ENCODE data around the gene NMT1.

Gene NMT1

DNA sequence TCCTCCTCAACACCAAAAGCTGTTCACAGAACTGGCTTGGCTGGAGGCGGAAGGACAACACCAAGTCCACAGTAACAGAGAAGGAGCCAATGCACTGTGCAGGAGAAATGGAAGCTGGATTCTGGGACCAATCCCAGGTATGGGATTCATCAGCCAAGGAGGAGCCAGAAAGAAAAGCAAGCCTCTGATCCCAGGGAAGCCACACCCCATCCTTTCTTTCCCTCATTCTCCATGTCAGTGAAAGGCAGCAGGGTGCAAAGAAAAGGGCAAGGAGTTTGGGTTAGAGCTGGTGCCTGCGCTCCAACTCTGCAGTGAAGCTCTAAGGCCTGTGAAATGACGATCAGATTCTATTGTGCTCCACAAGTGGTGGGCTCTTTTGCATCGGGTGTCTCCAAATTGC lies 20.7 kb upstream of the NMT1 start:
- 0 out of 2 replicates have a peak overlapping the region, but pooled peaks have one; percentile 1 for H3K27ac ChIP-seq (ENCODE audit: extremely low read depth, low read depth, low read length)
- peaks cover 9% of the 10 kb centered on the region; the same call in 1 of the 2 replicates for H3K4me1 ChIP-seq (ENCODE audit: control insufficient read depth, insufficient read depth, low read length)
- POLR2A ChIA-PET = interaction anchor here (0.6 to 1.2 kb wide), 2 partner anchors 9 to 23 kb away, joined by 4 to 7 read pairs; no protein-coding TSS in a partner anchor
- no peak overlapping the region for H3K4me3 ChIP-seq (ENCODE audit: low read depth, low read length)
- H3K36me3 ChIP-seq (ENCODE audit: control insufficient read depth in 2 of 2, insufficient read depth in 1 of 2, low read length in 2 of 2) = peaks cover under 1 to 21% of the 10 kb centered on the region in 2 experiments; a peak in 2 of 3 replicates
- TF ChIP-seq PRDM1 (tag by site-specific recombination; IDR thresholded peaks at IDR 0.05) (peak; percentile 76), ZNF146 (tag by site-specific recombination; IDR thresholded peaks at IDR 0.05) (no peak)
- CTCF ChIA-PET = interaction anchor here (0.8 to 1.2 kb wide), 2 partner anchors 21 to 59 kb away, joined by 4 read pairs; no protein-coding TSS in a partner anchor
- H3K9me3 ChIP-seq (ENCODE audit: control insufficient read depth, insufficient read depth, low read depth, low read length) = no peaks in the 10 kb centered on the region

DNA sequence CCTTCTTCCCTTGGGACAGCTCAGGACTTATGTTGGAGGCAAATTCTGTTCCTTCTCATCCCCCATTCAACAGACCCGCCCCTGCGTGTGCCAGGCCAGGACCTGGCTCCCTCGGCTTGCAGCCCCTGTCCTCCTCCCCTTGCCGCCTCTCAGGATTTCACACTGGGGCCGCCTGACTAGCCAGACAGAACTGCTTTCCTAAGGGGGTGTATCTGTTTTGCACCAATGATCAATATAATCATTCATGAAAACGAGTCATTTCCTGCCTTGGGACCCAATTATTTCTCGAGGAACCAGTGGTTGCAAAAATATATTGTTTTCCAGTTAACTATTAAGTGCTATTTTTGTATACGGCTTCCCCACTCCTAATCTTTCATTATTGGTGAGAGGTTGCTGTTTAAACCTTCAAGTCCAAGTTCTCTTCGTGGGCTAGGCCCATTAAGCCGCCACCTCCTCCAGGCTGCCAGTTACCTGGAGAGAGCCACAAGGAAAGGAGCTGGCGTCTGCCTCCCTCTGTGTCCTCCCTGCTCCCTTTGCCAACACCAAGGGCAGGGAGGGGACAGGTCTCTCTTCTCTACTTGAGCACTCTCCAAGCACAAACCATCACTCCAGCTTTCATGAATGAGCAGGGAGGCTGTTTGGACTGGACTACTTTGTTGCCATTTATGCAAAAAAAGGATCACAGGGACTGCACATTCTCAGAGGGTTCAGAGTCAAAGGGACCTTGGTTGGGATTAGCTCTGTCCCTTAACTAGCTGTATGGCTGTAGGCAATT lies 18.6 kb upstream of the NMT1 start:
- Histone ChIP-seq H3K4me1 (ENCODE audit: control insufficient read depth, insufficient read depth, low read length) (peaks cover 14% of the 10 kb centered on the region; the same call in 1 of the 2 replicates), H3K4me3 (ENCODE audit: low read depth, low read length) (no peak overlapping the region), H3K27ac (ENCODE audit: extremely low read depth, low read depth, low read length) (no peak overlapping the region), H3K36me3 (ENCODE audit: control insufficient read depth in 2 of 2, insufficient read depth in 1 of 2, low read length in 2 of 2) (peaks cover 0 to 13% of the 10 kb centered on the region in 2 experiments; a peak in 1 of 3 replicates), H3K9me3 (ENCODE audit: control insufficient read depth, insufficient read depth, low read depth, low read length) (no peaks in the 10 kb centered on the region)
- ChIA-PET CTCF (interaction anchor here (0.6 kb wide), 2 partner anchors 139 to 280 kb away, joined by 3 to 6 read pairs; a partner anchor contains a TSS), POLR2A (interaction anchor here (3.1 kb wide), 1 partner anchor 19 kb away, joined by 11 read pairs; the partner anchor contains the start of gene NMT1)
- no peak for TF ChIP-seq KLF16 (tag by site-specific recombination; IDR thresholded peaks at IDR 0.05)
- TF ChIP-seq, protein P1, sequence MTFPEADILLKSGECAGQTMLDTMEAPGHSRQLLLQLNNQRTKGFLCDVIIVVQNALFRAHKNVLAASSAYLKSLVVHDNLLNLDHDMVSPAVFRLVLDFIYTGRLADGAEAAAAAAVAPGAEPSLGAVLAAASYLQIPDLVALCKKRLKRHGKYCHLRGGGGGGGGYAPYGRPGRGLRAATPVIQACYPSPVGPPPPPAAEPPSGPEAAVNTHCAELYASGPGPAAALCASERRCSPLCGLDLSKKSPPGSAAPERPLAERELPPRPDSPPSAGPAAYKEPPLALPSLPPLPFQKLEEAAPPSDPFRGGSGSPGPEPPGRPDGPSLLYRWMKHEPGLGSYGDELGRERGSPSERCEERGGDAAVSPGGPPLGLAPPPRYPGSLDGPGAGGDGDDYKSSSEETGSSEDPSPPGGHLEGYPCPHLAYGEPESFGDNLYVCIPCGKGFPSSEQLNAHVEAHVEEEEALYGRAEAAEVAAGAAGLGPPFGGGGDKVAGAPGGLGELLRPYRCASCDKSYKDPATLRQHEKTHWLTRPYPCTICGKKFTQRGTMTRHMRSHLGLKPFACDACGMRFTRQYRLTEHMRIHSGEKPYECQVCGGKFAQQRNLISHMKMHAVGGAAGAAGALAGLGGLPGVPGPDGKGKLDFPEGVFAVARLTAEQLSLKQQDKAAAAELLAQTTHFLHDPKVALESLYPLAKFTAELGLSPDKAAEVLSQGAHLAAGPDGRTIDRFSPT (tag by site-specific recombination; IDR thresholded peaks at IDR 0.05) = no peak
- no peak for TF ChIP-seq ZFP37 (tag by site-specific recombination; IDR thresholded peaks at IDR 0.05)
- TF ChIP-seq, protein P2, sequence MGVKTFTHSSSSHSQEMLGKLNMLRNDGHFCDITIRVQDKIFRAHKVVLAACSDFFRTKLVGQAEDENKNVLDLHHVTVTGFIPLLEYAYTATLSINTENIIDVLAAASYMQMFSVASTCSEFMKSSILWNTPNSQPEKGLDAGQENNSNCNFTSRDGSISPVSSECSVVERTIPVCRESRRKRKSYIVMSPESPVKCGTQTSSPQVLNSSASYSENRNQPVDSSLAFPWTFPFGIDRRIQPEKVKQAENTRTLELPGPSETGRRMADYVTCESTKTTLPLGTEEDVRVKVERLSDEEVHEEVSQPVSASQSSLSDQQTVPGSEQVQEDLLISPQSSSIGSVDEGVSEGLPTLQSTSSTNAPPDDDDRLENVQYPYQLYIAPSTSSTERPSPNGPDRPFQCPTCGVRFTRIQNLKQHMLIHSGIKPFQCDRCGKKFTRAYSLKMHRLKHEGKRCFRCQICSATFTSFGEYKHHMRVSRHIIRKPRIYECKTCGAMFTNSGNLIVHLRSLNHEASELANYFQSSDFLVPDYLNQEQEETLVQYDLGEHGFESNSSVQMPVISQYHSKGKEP (tag by site-specific recombination; IDR thresholded peaks at IDR 0.05) = no peak
- TF ChIP-seq ZNF169 (tag by site-specific recombination; IDR thresholded peaks at IDR 0.05) = no peak
- no peak for TF ChIP-seq ZNF23 (tag by site-specific recombination; IDR thresholded peaks at IDR 0.05; ENCODE audit: borderline replicate concordance)
- TF ChIP-seq, protein P3, sequence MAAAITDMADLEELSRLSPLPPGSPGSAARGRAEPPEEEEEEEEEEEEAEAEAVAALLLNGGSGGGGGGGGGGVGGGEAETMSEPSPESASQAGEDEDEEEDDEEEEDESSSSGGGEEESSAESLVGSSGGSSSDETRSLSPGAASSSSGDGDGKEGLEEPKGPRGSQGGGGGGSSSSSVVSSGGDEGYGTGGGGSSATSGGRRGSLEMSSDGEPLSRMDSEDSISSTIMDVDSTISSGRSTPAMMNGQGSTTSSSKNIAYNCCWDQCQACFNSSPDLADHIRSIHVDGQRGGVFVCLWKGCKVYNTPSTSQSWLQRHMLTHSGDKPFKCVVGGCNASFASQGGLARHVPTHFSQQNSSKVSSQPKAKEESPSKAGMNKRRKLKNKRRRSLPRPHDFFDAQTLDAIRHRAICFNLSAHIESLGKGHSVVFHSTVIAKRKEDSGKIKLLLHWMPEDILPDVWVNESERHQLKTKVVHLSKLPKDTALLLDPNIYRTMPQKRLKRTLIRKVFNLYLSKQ (tag by site-specific recombination; IDR thresholded peaks at IDR 0.05; ENCODE audit: borderline replicate concordance) = no peak
- no peak for TF ChIP-seq ZBTB20 (tag by site-specific recombination; IDR thresholded peaks at IDR 0.05)
- TF ChIP-seq, protein P4, sequence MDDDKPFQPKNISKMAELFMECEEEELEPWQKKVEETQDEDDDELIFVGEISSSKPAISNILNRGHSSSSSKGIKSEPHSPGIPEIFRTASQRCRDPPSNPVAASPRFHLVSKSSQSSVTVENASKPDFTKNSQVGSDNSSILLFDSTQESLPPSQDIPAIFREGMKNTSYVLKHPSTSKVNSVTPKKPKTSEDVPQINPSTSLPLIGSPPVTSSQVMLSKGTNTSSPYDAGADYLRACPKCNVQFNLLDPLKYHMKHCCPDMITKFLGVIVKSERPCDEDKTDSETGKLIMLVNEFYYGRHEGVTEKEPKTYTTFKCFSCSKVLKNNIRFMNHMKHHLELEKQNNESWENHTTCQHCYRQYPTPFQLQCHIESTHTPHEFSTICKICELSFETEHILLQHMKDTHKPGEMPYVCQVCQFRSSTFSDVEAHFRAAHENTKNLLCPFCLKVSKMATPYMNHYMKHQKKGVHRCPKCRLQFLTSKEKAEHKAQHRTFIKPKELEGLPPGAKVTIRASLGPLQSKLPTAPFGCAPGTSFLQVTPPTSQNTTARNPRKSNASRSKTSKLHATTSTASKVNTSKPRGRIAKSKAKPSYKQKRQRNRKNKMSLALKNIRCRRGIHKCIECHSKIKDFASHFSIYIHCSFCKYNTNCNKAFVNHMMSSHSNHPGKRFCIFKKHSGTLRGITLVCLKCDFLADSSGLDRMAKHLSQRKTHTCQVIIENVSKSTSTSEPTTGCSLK (tag by site-specific recombination; IDR thresholded peaks at IDR 0.05) = no peak
- TF ChIP-seq, protein P5, sequence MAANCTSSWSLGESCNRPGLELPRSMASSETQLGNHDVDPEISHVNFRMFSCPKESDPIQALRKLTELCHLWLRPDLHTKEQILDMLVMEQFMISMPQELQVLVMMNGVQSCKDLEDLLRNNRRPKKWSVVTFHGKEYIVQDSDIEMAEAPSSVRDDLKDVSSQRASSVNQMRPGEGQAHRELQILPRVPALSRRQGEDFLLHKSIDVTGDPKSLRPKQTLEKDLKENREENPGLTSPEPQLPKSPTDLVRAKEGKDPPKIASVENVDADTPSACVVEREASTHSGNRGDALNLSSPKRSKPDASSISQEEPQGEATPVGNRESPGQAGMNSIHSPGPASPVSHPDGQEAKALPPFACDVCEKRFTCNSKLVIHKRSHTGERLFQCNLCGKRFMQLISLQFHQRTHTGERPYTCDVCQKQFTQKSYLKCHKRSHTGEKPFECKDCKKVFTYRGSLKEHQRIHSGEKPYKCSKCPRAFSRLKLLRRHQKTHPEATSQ (tag by site-specific recombination; IDR thresholded peaks at IDR 0.05) = no peak
- no peak for TF ChIP-seq ZNF404 (tag by site-specific recombination; IDR thresholded peaks at IDR 0.05)
- TF ChIP-seq, protein P6, sequence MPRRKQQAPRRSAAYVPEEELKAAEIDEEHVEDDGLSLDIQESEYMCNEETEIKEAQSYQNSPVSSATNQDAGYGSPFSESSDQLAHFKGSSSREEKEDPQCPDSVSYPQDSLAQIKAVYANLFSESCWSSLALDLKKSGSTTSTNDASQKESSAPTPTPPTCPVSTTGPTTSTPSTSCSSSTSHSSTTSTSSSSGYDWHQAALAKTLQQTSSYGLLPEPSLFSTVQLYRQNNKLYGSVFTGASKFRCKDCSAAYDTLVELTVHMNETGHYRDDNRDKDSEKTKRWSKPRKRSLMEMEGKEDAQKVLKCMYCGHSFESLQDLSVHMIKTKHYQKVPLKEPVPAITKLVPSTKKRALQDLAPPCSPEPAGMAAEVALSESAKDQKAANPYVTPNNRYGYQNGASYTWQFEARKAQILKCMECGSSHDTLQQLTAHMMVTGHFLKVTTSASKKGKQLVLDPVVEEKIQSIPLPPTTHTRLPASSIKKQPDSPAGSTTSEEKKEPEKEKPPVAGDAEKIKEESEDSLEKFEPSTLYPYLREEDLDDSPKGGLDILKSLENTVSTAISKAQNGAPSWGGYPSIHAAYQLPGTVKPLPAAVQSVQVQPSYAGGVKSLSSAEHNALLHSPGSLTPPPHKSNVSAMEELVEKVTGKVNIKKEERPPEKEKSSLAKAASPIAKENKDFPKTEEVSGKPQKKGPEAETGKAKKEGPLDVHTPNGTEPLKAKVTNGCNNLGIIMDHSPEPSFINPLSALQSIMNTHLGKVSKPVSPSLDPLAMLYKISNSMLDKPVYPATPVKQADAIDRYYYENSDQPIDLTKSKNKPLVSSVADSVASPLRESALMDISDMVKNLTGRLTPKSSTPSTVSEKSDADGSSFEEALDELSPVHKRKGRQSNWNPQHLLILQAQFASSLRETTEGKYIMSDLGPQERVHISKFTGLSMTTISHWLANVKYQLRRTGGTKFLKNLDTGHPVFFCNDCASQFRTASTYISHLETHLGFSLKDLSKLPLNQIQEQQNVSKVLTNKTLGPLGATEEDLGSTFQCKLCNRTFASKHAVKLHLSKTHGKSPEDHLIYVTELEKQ (tag by site-specific recombination; IDR thresholded peaks at IDR 0.05; ENCODE audit: borderline replicate concordance) = no peak
- TF ChIP-seq, protein P7, sequence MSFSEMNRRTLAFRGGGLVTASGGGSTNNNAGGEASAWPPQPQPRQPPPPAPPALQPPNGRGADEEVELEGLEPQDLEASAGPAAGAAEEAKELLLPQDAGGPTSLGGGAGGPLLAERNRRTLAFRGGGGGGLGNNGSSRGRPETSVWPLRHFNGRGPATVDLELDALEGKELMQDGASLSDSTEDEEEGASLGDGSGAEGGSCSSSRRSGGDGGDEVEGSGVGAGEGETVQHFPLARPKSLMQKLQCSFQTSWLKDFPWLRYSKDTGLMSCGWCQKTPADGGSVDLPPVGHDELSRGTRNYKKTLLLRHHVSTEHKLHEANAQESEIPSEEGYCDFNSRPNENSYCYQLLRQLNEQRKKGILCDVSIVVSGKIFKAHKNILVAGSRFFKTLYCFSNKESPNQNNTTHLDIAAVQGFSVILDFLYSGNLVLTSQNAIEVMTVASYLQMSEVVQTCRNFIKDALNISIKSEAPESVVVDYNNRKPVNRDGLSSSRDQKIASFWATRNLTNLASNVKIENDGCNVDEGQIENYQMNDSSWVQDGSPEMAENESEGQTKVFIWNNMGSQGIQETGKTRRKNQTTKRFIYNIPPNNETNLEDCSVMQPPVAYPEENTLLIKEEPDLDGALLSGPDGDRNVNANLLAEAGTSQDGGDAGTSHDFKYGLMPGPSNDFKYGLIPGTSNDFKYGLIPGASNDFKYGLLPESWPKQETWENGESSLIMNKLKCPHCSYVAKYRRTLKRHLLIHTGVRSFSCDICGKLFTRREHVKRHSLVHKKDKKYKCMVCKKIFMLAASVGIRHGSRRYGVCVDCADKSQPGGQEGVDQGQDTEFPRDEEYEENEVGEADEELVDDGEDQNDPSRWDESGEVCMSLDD (tag by site-specific recombination; IDR thresholded peaks at IDR 0.05) = no peak

Measured in HEK293 (cell line).